H4 (cell line): ENCODE measurements around the gene NUDT6. TPM values are rescaled to one million over a fixed set of nuclear protein-coding genes. Genes with fewer than 3 reads are reported as not detected.

Source experiments
- DNase-seq: peaks from one replicate; pipeline ENCODE4 v3.0.0-alpha.2; 2015; ENCODE audit warnings: low spot score
- total RNA-seq: library from RNA; depleted of rRNA; stranded (reverse); fragments of >200 nt; shearing (Covaris generic); gene quantifications from 2 replicates; pipeline ENCODE4 v1.2.3, GENCODE V29; 2014

The NUDT6 gene
- total RNA-seq, 1 experiment from 2014 or later, result 11.4 TPM

GRCh38 chr4:122914292-122914904 lies 8.0 kb downstream of the NUDT6 start:
- no peak for DNase-seq

- no peak for DNase-seq
Measured at GRCh38 chr4:122912810-122913575, 9.4 kb downstream of the NUDT6 start.

GRCh38 chr4:122911588-122911987 lies 10.8 kb downstream of the NUDT6 start:
- no peak for DNase-seq

GRCh38 chr4:122909683-122910082 lies 12.7 kb downstream of the NUDT6 start:
- no peak for DNase-seq

- DNase-seq, result no peak
Measured at GRCh38 chr4:122908223-122908622, 14.2 kb downstream of the NUDT6 start.

- no peak for DNase-seq
Measured at GRCh38 chr4:122906859-122907305, 15.5 kb downstream of the NUDT6 start.

GRCh38 chr4:122903766-122904288 lies 18.6 kb downstream of the NUDT6 start:
- no peak for DNase-seq

- no peak for DNase-seq
Measured at GRCh38 chr4:122901247-122902010, 21.0 kb downstream of the NUDT6 start.

- no peak for DNase-seq
Measured at GRCh38 chr4:122900314-122900713, 22.1 kb downstream of the NUDT6 start.

GRCh38 chr4:122899682-122900081 lies 22.7 kb downstream of the NUDT6 start:
- no peak for DNase-seq

GRCh38 chr4:122898370-122899150 lies 23.8 kb downstream of the NUDT6 start:
- peak; percentile 85 for DNase-seq

GRCh38 chr4:122896270-122896669 lies 26.1 kb downstream of the NUDT6 start:
- DNase-seq, result no peak

GRCh38 chr4:122895336-122895995 lies 26.9 kb downstream of the NUDT6 start:
- no peak for DNase-seq

GRCh38 chr4:122894827-122895226 lies 27.6 kb downstream of the NUDT6 start:
- DNase-seq, result no peak

- DNase-seq, result no peak
Measured at GRCh38 chr4:122890147-122890795, 32.1 kb downstream of the NUDT6 start.

GRCh38 chr4:122889726-122890125 lies 32.7 kb downstream of the NUDT6 start:
- no peak for DNase-seq

GRCh38 chr4:122884499-122884898 lies 37.9 kb downstream of the NUDT6 start:
- no peak for DNase-seq

GRCh38 chr4:122882857-122883735 lies 39.3 kb downstream of the NUDT6 start:
- no peak for DNase-seq

GRCh38 chr4:122879001-122879400 lies 43.4 kb downstream of the NUDT6 start:
- no peak for DNase-seq
